Cardiac muscle cell (in vitro differentiated cells and primary cell): Measurements from ENCODE around the gene RPSA. TPM values are rescaled to one million over a fixed set of nuclear protein-coding genes. Genes with fewer than 3 reads are reported as not detected.
A peak's percentile ranks its signal among the peaks of the same experiment; 100 is the strongest.

Source experiments
- DNase-seq, 2 donors: peaks; one replicate each; pipeline versions ENCODE4 v3.0.0 to v3.0.0-alpha.2; 2010 to 2017; ENCODE audit warnings: low read depth in 1 of 2, low spot score in 1 of 2
- H3K27ac ChIP-seq: fragments of 200-600 bp; sonication (generic); 2 replicates; pipeline ENCODE4 v1.5.1; 2016
- H3K27me3 ChIP-seq: fragments of 200-600 bp; sonication (generic); 2 replicates; pipeline ENCODE4 v1.6.0; 2016; ENCODE audit warnings: control low read depth
- H3K36me3 ChIP-seq: fragments of 200-600 bp; sonication (generic); 2 replicates; pipeline ENCODE4 v1.5.1; 2016; ENCODE audit warnings: control low read depth
- H3K4me1 ChIP-seq: fragments of 200-600 bp; sonication (generic); 2 replicates; pipeline ENCODE4 v1.8.1; 2017; ENCODE audit warnings: low read depth, mild to moderate bottlenecking, mixed run types
- H3K4me3 ChIP-seq: fragments of 200-600 bp; sonication (generic); 2 replicates; pipeline ENCODE4 v1.5.1; 2016; ENCODE audit warnings: mild to moderate bottlenecking
- H3K9me3 ChIP-seq: fragments of 200-600 bp; sonication (generic); 2 replicates; pipeline ENCODE4 v1.5.1; 2017; ENCODE audit warnings: low read depth, mild to moderate bottlenecking, control low read depth
- CTCF ChIP-seq: IDR thresholded peaks from 2 replicates; pipeline ENCODE4 v1.5.1; 2012; ENCODE audit warnings: low read depth, mild to moderate bottlenecking, low read length
- polyA plus RNA-seq: library from polyadenylated mRNA; unstranded; fragments of >200 nt; fragmentation: Nextera tagmentation; extraction: Ambion mirVana; gene quantifications from 2 replicates; pipeline ENCODE4 v1.2.1, GENCODE V29; 2016
- total RNA-seq: library from RNA; depleted of rRNA; stranded (reverse); fragments of >200 nt; gene quantifications from 2 replicates; pipeline ENCODE4 v1.2.3, GENCODE V29; 2016

Gene RPSA
- total and polyA plus RNA-seq, 2 experiments from 2014 or later, result 329 to 1,073 TPM

- H3K36me3 ChIP-seq, result no peaks in the 10 kb centered on the region
- DNase-seq, result no peak
- H3K27ac ChIP-seq, result no peak overlapping the region
- no peaks in the 10 kb centered on the region for H3K27me3 ChIP-seq
- no peak for TF ChIP-seq CTCF
- H3K4me1 ChIP-seq, result peaks cover 16% of the 10 kb centered on the region
- H3K4me3 ChIP-seq, result no peak overlapping the region
- no peaks in the 10 kb centered on the region for H3K9me3 ChIP-seq
Observed at GRCh38 chr3:39381432-39381831, 25.1 kb upstream of the RPSA start.

- Histone ChIP-seq H3K27ac (peak within 1 kb of the TSS; percentile 87), H3K27me3 (no peaks in the 10 kb centered on the region), H3K4me3 (peak within 1 kb of the TSS; percentile 63), H3K9me3 (no peaks in the 10 kb centered on the region), H3K4me1 (peaks cover 15% of the 10 kb centered on the region), H3K36me3 (no peaks in the 10 kb centered on the region)
- peak; percentile 90 to 91 for DNase-seq
- TF ChIP-seq CTCF, result peak; percentile 35
Observed at GRCh38 chr3:39383045-39383880, 23.3 kb upstream of the RPSA start, which contains the start of gene SLC25A38. TSS of gene SLC25A38 (plus strand) at chr3:39383370. CDS start at chr3:39383725, 355 bp downstream.

- peak; percentile 96 to 98 for DNase-seq
- H3K36me3 ChIP-seq, result no peaks in the 10 kb centered on the region
- peaks cover 22% of the 10 kb centered on the region for H3K4me1 ChIP-seq
- no peaks in the 10 kb centered on the region for H3K27me3 ChIP-seq
- no peaks in the 10 kb centered on the region for H3K9me3 ChIP-seq
- TF ChIP-seq CTCF, result no peak
- peak overlapping the region; percentile 63 for H3K4me3 ChIP-seq
- H3K27ac ChIP-seq, result peak overlapping the region; percentile 87
Observed at GRCh38 chr3:39383881-39384664, 22.4 kb upstream of the RPSA start.

GRCh38 chr3:39384665-39385000, 21.9 kb upstream of the RPSA start:
- Histone ChIP-seq H3K9me3 (no peaks in the 10 kb centered on the region), H3K27me3 (no peaks in the 10 kb centered on the region), H3K4me3 (peak overlapping the region; percentile 63), H3K4me1 (peaks cover 22% of the 10 kb centered on the region), H3K27ac (no peak overlapping the region), H3K36me3 (no peaks in the 10 kb centered on the region)
- DNase-seq, result no peak
- no peak for TF ChIP-seq CTCF

- H3K4me1 ChIP-seq, result peaks cover 22% of the 10 kb centered on the region
- no peaks in the 10 kb centered on the region for H3K27me3 ChIP-seq
- no peak for DNase-seq
- H3K36me3 ChIP-seq, result peaks cover 6% of the 10 kb centered on the region
- TF ChIP-seq CTCF, result no peak
- H3K27ac ChIP-seq, result no peak overlapping the region
- no peaks in the 10 kb centered on the region for H3K9me3 ChIP-seq
- no peak overlapping the region for H3K4me3 ChIP-seq
Observed at GRCh38 chr3:39385456-39386090, 20.9 kb upstream of the RPSA start.
